ENCODE results near the gene C2orf92.

Gene C2orf92

GRCh38 chr2:97654309-97654708 lies 15.2 kb upstream of the C2orf92 start:
- H3K4me2 ChIP-seq (ENCODE audit: low read length) = no peak overlapping the region
- H3K36me3 ChIP-seq (ENCODE audit: control insufficient read depth, low read length) = peaks cover 49% of the 10 kb centered on the region
- no peaks in the 10 kb centered on the region for H3K79me2 ChIP-seq (ENCODE audit: control insufficient read depth, low read length)
- TF ChIP-seq EZH2phosphoT487 (IDR thresholded peaks at IDR 0.05; ENCODE audit: borderline replicate concordance, low read length) (no peak), CTCF (IDR thresholded peaks at IDR 0.05; ENCODE audit: low read depth, low read length, poor library complexity, severe bottlenecking) (no peak)
- no peaks in the 10 kb centered on the region for H4K20me1 ChIP-seq (ENCODE audit: control insufficient read depth, insufficient read depth, low read depth, low read length)
- H3K4me3 ChIP-seq (ENCODE audit: low read length) = no peak overlapping the region
- no peaks in the 10 kb centered on the region for H3K9me2 ChIP-seq (replicated peaks; ENCODE audit: control insufficient read depth, low read length)
- H3K27me3 ChIP-seq (ENCODE audit: control insufficient read depth, low read length) = no peaks in the 10 kb centered on the region
- no peaks in the 10 kb centered on the region for H3K9me3 ChIP-seq (ENCODE audit: control insufficient read depth, insufficient read depth, low read length)
- no peak overlapping the region for H3K27ac ChIP-seq (ENCODE audit: low read depth, low read length)
- no peaks in the 10 kb centered on the region for H3K4me1 ChIP-seq (ENCODE audit: control insufficient read depth, low read length)
- H3F3A ChIP-seq (ENCODE audit: control insufficient read depth, insufficient read depth) = peaks cover 13% of the 10 kb centered on the region

DNA sequence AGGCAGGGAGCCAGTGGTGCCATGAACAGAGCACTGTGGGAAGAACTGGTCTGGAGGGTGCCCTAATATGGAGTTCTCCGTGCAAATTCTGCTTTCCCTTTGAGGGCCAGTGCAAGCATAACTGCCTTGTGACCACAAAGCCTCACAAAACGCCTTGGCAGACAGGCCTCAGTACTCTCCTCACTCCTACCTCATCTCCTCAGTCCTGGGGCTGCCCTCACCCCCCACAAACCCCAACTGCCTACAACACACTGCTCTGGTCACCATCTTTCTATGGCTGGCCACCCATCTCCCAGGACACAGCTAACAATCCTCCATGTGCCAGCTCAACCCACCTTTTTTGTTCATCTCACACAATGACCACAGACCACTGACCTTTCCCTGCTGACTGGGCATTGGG lies 14.7 kb upstream of the C2orf92 start:
- Histone ChIP-seq H3K4me3 (ENCODE audit: low read length) (no peak overlapping the region), H3K36me3 (ENCODE audit: control insufficient read depth, low read length) (peaks cover 49% of the 10 kb centered on the region), H4K20me1 (ENCODE audit: control insufficient read depth, insufficient read depth, low read depth, low read length) (no peaks in the 10 kb centered on the region), H3K27me3 (ENCODE audit: control insufficient read depth, low read length) (no peaks in the 10 kb centered on the region), H3K27ac (ENCODE audit: low read depth, low read length) (no peak overlapping the region), H3F3A (ENCODE audit: control insufficient read depth, insufficient read depth) (peaks cover 13% of the 10 kb centered on the region), H3K4me1 (ENCODE audit: control insufficient read depth, low read length) (no peaks in the 10 kb centered on the region), H3K4me2 (ENCODE audit: low read length) (no peak overlapping the region), H3K79me2 (ENCODE audit: control insufficient read depth, low read length) (peaks cover 2% of the 10 kb centered on the region; the same call in 1 of the 2 replicates), H3K9me2 (replicated peaks; ENCODE audit: control insufficient read depth, low read length) (no peaks in the 10 kb centered on the region), H3K9me3 (ENCODE audit: control insufficient read depth, insufficient read depth, low read length) (no peaks in the 10 kb centered on the region)
- TF ChIP-seq CTCF (IDR thresholded peaks at IDR 0.05; ENCODE audit: low read depth, low read length, poor library complexity, severe bottlenecking) (no peak), EZH2phosphoT487 (IDR thresholded peaks at IDR 0.05; ENCODE audit: borderline replicate concordance, low read length) (no peak)

- no peak overlapping the region for H3K4me3 ChIP-seq (ENCODE audit: low read length)
- H3K36me3 ChIP-seq (ENCODE audit: control insufficient read depth, low read length) = peaks cover 53% of the 10 kb centered on the region
- no peak overlapping the region for H3K4me2 ChIP-seq (ENCODE audit: low read length)
- H4K20me1 ChIP-seq (ENCODE audit: control insufficient read depth, insufficient read depth, low read depth, low read length) = 0 out of 2 replicates have a peak, but pooled peaks cover 1% of the 10 kb centered on the region
- no peaks in the 10 kb centered on the region for H3K27me3 ChIP-seq (ENCODE audit: control insufficient read depth, low read length)
- TF ChIP-seq EZH2phosphoT487 (IDR thresholded peaks at IDR 0.05; ENCODE audit: borderline replicate concordance, low read length) (no peak), CTCF (IDR thresholded peaks at IDR 0.05; ENCODE audit: low read depth, low read length, poor library complexity, severe bottlenecking) (no peak)
- H3K9me2 ChIP-seq (replicated peaks; ENCODE audit: control insufficient read depth, low read length) = no peaks in the 10 kb centered on the region
- no peaks in the 10 kb centered on the region for H3K4me1 ChIP-seq (ENCODE audit: control insufficient read depth, low read length)
- H3F3A ChIP-seq (ENCODE audit: control insufficient read depth, insufficient read depth) = peaks cover 3% of the 10 kb centered on the region; the same call in 1 of the 2 replicates
- H3K79me2 ChIP-seq (ENCODE audit: control insufficient read depth, low read length) = peaks cover 16% of the 10 kb centered on the region
- no peaks in the 10 kb centered on the region for H3K9me3 ChIP-seq (ENCODE audit: control insufficient read depth, insufficient read depth, low read length)
- no peak overlapping the region for H3K27ac ChIP-seq (ENCODE audit: low read depth, low read length)
Observed at GRCh38 chr2:97656129-97656755, 13.3 kb upstream of the C2orf92 start.
